LNCaP clone FGC (cell line): Measurements from ENCODE around the gene INSYN2B.

ENCODE experiments used
- DNase-seq: peaks from one replicate; pipeline ENCODE4 v3.0.0-alpha.2; 2011; ENCODE audit warnings: low read depth
- H3K4me3 ChIP-seq: 2 replicates; pipeline ENCODE4 v1.5.1; 2011; ENCODE audit warnings: mild to moderate bottlenecking, low read depth, low read length, control low read depth
- CTCF ChIP-seq: IDR thresholded peaks from 2 replicates; pipeline ENCODE4 v1.5.1; 2012; ENCODE audit warnings: mild to moderate bottlenecking; ENCODE audit not compliant: control insufficient read depth, insufficient read depth; ENCODE audit errors: extremely low read depth

Gene INSYN2B

GRCh38 chr5:169992789-169993484, 12.6 kb upstream of the INSYN2B start:
- TF ChIP-seq CTCF, result no peak
- DNase-seq, result no peak

GRCh38 chr5:169991115-169991869, 11.0 kb upstream of the INSYN2B start:
- no peak overlapping the region for H3K4me3 ChIP-seq
- DNase-seq, result no peak
- no peak for TF ChIP-seq CTCF

More at GRCh38 chr5:169992789-169993484, 12.6 kb upstream of the INSYN2B start:
- H3K4me3 ChIP-seq, result no peak overlapping the region

- TF ChIP-seq CTCF, result no peak
- no peak overlapping the region for H3K4me3 ChIP-seq
- no peak for DNase-seq
Measured at GRCh38 chr5:169989365-169989764, 9.1 kb upstream of the INSYN2B start.

- H3K4me3 ChIP-seq, result no peak overlapping the region
- DNase-seq, result no peak
- no peak for TF ChIP-seq CTCF
Measured at GRCh38 chr5:169988947-169989346, 8.7 kb upstream of the INSYN2B start.

- no peak for TF ChIP-seq CTCF
- DNase-seq, result no peak
- H3K4me3 ChIP-seq, result no peak overlapping the region
Measured at GRCh38 chr5:169988206-169988605, 7.9 kb upstream of the INSYN2B start.

- no peak overlapping the region for H3K4me3 ChIP-seq
- TF ChIP-seq CTCF, result no peak
Measured at GRCh38 chr5:169979871-169980270, 424 bp downstream of the INSYN2B start.

More at GRCh38 chr5:169979871-169980270, 424 bp downstream of the INSYN2B start:
- DNase-seq, result no peak
